GM21381 (cell line): ENCODE data around the gene GPR152.

Source experiments
- ATAC-seq: cut with Tn5 transposase; IDR thresholded peaks from one replicate; pipeline ENCODE4 v1.9.1; 2021; ENCODE audit warnings: mild to moderate bottlenecking, moderate library complexity; ENCODE audit not compliant: unreplicated experiment

Gene GPR152

GRCh38 chr11:67441731-67442351 lies 10.7 kb downstream of the GPR152 start:
- no peak for ATAC-seq

GRCh38 chr11:67441098-67441563 lies 11.4 kb downstream of the GPR152 start:
- no peak for ATAC-seq

GRCh38 chr11:67440229-67441097 lies 12.1 kb downstream of the GPR152 start:
- ATAC-seq, result no peak

- no peak for ATAC-seq
Observed at GRCh38 chr11:67439321-67440228, 13.0 kb downstream of the GPR152 start.

- no peak for ATAC-seq
Observed at GRCh38 chr11:67438158-67438902, 14.2 kb downstream of the GPR152 start.

DNA sequence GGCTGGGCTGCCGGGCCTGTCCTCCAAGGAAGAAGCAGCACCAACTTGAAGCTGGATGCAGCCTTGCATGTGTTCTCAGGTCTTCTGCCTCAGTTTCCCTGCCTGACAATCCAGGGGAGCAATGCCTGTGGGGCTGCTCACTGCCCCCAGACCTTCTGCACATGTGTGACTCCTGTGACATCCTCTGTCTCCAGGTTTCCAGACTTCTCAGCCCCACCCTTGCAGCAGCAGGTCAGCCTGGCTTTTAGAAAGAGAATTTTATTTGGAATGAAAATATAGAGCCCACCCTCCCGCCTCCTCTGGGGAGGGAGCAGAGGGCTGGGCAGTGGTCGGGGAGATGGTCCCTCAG lies 14.7 kb downstream of the GPR152 start:
- no peak for ATAC-seq

GRCh38 chr11:67437082-67437808 lies 15.3 kb downstream of the GPR152 start, which contains the start of gene PTPRCAP:
Gene PTPRCAP (minus strand): TSS chr11:67437682. CDS start chr11:67437619, 63 bp downstream.
- no peak for ATAC-seq

DNA sequence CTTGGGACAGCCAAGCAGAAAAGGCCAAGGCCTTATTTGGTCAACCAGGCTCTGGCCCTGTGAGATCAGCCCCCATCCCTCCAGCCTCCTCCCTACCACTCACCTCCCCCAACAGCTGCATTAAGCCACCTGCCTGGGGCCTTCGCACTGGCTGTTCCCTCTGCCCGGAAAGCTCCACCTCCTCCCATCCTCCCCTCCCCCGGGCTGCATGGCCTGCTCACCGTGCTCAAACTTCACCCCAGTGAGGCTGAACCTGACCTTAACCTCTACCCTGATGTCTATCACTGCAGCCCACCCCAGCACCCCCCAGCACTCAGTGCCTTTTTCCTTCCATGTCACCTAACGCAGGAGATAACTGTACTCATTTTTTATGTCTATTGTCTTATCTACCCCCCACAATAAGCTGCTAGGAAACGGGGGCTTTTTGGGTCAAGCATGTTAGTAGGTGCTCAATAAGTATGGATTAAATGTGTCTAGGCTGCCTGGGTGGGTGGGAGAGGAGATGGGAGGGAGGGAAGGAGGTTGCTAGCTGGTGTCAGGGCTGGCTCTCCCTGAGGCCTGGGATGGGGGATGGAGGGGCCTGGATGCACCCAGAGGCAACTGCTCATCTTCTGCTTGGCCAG lies 16.0 kb downstream of the GPR152 start:
- ATAC-seq, result no peak

DNA sequence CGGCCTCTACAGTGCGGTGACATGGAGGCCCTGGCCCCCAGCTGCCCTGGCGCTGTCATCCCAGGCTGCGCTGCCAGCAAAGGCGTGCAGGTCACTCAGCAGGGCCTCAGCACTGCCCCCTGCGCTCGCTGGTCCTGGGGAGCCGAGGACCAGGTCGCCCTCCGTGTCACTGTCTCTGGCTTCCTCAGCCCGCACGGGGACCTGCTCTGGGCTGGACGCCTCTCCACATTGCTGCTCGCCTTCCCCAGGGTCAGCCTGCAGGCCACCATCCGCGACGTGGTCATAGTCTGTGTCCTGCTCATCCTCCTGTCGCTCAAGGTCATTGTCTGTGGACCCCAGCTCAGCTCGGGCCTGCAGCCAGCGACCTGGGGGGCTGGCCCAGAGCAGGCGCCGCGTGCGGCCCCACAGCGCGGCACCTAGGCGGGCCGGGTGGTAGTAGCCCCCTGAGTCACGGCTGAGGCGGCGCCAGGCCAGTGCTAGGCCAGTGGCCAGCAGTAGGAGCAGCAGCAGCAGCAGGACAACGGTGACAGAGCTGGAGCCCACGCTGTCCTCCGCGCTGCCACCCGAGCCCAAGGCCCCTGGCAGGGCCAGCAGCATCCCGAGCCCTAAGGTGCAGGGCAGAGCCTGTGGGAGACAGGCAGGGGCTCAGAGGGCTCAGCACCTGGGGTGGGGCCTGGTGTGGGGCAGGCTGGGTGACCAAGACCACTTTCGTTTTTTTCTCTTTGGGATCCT lies 16.6 kb downstream of the GPR152 start:
- ATAC-seq, result no peak

GRCh38 chr11:67435031-67435726 lies 17.4 kb downstream of the GPR152 start:
- ATAC-seq, result no peak

- no peak for ATAC-seq
Observed at GRCh38 chr11:67434395-67434881, 18.1 kb downstream of the GPR152 start.

DNA sequence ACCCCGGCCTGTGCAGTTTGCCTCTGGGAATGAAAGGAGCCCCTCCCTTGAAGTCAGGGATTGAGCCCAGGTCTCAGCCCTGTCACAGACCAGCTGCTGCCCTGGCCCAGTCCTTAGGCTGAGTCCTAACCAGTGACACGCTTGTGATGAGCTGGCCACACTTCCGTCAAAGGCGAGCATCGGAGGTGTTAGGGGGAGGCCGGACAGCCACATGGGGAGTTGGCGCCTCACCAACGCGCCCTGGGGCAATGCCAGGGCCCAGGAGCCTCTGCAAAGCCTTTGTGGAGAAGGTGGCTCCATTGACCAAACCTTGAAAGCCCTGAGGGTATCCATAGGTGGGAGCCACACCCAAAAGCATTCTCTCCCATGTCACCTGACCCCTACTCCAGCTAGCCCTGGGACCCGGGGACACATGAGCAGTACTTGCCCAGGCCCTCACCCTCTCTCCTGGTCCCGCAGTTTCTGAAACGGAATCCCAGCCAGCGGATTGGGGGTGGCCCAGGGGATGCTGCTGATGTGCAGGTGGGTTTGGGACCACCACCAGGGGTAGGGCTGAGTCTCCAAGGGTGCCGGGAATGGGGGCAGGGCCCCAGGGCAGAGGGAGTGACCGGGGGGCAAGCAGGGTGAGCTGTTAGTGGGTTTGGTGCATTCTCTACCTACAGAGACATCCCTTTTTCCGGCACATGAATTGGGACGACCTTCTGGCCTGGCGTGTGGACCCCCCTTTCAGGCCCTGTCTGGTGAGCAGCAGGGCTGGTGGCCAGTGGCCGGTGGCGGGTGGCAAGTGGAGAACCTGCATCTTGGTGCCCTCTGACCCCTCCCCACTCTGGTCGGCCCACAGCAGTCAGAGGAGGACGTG lies 18.8 kb downstream of the GPR152 start:
- ATAC-seq, result no peak

GRCh38 chr11:67432655-67433349 lies 19.7 kb downstream of the GPR152 start:
- no peak for ATAC-seq

DNA sequence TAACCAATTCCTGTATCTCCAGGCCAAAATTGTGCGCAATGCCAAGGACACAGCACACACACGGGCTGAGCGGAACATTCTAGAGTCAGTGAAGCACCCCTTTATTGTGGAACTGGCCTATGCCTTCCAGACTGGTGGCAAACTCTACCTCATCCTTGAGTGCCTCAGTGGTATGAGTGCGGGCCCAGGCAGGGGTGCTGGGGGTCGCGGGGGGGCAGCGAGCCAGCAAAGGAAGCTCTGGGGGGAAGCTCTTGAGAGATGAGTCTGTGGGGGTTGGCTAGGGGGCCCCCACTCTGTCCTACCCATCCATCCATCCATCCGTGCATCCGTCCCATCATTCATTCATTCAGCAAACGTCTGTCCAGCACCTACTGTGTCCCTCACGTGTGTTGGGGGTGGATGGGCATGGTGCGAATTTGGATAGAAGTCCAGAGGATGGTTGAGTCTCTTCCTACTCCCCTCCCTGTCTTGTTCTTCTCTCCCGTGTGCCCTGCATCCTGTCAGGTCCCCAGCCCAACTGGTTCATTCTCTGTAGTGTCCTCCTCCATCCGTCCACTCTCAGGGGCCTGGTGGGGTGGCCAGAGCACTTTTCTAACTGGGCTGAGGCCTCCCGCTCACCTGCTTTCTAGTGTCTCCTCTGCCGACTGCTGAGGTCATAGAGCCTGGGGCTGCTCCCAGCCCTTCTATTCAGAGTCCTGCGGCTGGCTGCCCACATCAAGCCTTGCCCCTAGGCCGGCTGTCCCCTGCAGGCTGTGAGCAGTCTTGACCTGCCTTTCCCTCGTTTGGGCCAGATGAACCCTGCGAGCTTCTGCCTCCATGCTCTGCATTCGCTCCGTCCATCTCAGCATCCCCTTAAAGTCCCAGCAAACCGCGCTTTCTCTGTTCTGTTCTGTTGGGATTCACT lies 20.9 kb downstream of the GPR152 start:
- no peak for ATAC-seq

- ATAC-seq, result no peak
Observed at GRCh38 chr11:67429722-67430121, 22.8 kb downstream of the GPR152 start.
